ENCODE results near the gene GIMAP6. TPM values are rescaled to one million over a fixed set of nuclear protein-coding genes. Genes with fewer than 3 reads are reported as not detected.
"Not testable (repeated sequence)": the region's sequence is repeated elsewhere in the genome, so short reads cannot be mapped to it uniquely, and the experiment has no call there.

The GIMAP6 gene
- total RNA-seq, 1 donor from 2014 or later, result 37.6 TPM

DNA sequence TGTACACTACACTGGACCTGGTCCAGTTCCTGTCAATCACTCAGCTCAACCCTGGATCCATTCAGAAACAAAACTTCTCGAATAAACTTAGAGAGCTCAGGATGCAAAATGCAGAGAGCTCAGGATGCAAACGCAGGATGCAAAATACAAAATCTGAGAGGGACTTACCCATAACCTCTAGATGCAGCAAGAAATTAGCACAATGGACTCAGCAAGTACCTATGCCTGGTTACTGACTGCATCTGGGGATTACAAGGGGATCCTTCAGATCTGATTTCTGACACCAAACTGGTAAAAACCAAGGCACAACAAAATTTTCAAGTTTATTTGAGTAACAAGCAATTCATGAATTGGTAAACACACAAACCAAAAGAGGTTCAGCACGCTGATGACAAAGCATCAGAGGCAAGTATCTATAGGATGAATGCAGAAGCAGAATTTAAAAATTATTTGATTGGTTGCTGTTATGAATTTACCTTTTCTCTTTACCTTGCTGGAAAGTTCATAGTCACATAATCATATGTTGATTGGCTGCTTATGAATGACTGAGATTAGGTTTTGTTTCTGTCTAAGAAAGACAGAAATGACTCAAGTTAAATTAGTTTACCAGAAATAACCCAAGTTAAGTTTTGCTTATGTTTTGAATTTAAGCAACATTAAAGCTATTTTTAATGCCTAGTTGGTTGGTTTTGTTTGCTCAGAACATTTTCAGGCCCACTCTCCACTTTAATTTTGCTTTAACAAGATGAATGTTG is 11.4 kb downstream of the GIMAP6 start:
- no peak for DNase-seq (ENCODE audit: low spot score in 2 of 2)
- intact Hi-C loops (cut with DNase I), result no loop called here
- H3K4me3 ChIP-seq, result no peak overlapping the region
- no peak for TF ChIP-seq CTCF (IDR thresholded peaks at IDR 0.05)
- no peak overlapping the region for H3K27ac ChIP-seq
- H3K27me3 ChIP-seq, result no peaks in the 10 kb centered on the region
- H3K36me3 ChIP-seq, result no peaks in the 10 kb centered on the region
- no peaks in the 10 kb centered on the region for H3K4me1 ChIP-seq
- no peaks in the 10 kb centered on the region for H3K9me3 ChIP-seq

DNA sequence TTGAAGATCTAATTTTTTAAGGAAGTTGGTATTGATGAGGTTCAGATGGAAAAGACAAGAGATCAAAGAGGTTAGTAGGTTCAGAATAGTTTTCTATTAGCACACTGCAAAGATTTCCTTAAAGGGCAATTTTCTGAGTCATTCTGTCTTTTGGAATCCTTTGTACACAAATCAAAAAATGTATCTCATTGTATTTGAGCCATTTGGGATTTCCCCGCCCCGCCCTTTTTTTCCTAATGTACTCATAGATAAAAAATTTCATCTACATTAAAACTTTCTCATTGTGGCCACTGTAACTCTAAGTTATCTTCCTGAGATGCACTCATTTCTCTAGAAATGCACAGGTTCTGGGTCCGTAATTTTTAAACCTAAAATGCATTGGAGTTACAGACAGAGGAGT is 12.1 kb downstream of the GIMAP6 start:
- no peak for DNase-seq (ENCODE audit: low spot score in 2 of 2)
- no peaks in the 10 kb centered on the region for H3K36me3 ChIP-seq
- no peak overlapping the region for H3K27ac ChIP-seq
- intact Hi-C loops (cut with DNase I), result no loop called here
- no peak for TF ChIP-seq CTCF (IDR thresholded peaks at IDR 0.05)
- H3K4me3 ChIP-seq, result no peak overlapping the region
- no peaks in the 10 kb centered on the region for H3K9me3 ChIP-seq
- H3K4me1 ChIP-seq, result no peaks in the 10 kb centered on the region
- no peaks in the 10 kb centered on the region for H3K27me3 ChIP-seq

GRCh38 chr7:150615221-150615755 is 16.9 kb downstream of the GIMAP6 start:
- H3K4me3 ChIP-seq; H3K9me3 ChIP-seq; intact Hi-C loops (cut with DNase I); H3K4me1 ChIP-seq; H3K36me3 ChIP-seq; DNase-seq (ENCODE audit: low spot score in 2 of 2); H3K27me3 ChIP-seq; H3K27ac ChIP-seq: not testable (repeated sequence)

DNA sequence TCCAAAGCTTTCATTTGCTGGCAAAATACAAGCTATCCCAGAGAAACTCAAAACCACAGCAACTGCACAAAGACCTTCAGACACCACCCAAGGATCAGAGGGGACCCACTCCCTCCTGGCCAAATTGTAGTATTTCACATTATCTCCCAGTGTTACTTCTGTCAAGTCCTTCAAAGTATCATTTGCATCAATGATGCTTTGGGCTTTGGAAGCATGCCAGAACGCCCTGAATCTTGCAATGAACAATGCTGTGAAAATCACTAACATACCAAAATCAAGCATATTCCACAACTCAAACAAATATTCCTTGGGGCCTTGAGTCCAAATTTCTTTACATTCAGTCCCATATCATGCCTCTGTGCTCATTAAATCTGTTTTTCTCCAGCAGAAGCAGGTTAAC is 17.8 kb downstream of the GIMAP6 start:
- DNase-seq (ENCODE audit: low spot score in 2 of 2); intact Hi-C loops (cut with DNase I); H3K27me3 ChIP-seq: not testable (repeated sequence)

GRCh38 chr7:150613880-150614279 is 18.3 kb downstream of the GIMAP6 start:
- no peaks in the 10 kb centered on the region for H3K9me3 ChIP-seq
- intact Hi-C loops (cut with DNase I), result no loop called here
- no peak for DNase-seq (ENCODE audit: low spot score in 2 of 2)
- no peaks in the 10 kb centered on the region for H3K4me1 ChIP-seq
- no peaks in the 10 kb centered on the region for H3K27me3 ChIP-seq
- no peak overlapping the region for H3K27ac ChIP-seq
- H3K4me3 ChIP-seq, result no peak overlapping the region
- no peak for TF ChIP-seq CTCF (IDR thresholded peaks at IDR 0.05)
- no peaks in the 10 kb centered on the region for H3K36me3 ChIP-seq

More for the DNA sequence above, 17.8 kb downstream of the GIMAP6 start:
- not testable (repeated sequence) for H3K36me3 ChIP-seq, H3K4me3 ChIP-seq, H3K9me3 ChIP-seq, H3K27ac ChIP-seq, H3K4me1 ChIP-seq

DNA sequence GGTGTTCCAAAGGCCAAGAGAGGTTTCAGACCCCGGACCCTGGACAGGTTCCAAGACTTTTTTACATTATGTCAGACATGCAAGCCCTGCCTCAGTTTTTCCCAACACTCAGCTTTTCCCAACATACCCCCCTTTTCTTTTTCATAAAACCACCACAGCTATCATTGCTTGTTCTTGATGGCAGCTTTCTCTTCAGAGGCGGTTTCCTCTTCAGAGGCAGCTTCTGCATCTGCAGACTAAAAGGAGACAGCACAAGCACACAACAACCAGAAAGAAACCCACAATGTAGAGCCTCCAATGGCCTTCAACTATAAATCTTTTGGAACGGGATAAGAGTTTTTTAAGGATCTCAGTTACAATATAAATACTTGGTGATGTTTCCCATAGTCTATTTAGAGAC is 19.3 kb downstream of the GIMAP6 start:
- Histone ChIP-seq H3K9me3 (no peaks in the 10 kb centered on the region), H3K36me3 (no peaks in the 10 kb centered on the region), H3K27me3 (no peaks in the 10 kb centered on the region), H3K4me1 (no peaks in the 10 kb centered on the region), H3K27ac (no peak overlapping the region), H3K4me3 (no peak overlapping the region)
- no peak for DNase-seq (ENCODE audit: low spot score in 2 of 2)
- intact Hi-C loops (cut with DNase I), result no loop called here
- no peak for TF ChIP-seq CTCF (IDR thresholded peaks at IDR 0.05)
